Activated CD8-positive, alpha-beta T cell treated with anti-CD3 and anti-CD28 coated beads for 36 hours (primary cell): ENCODE measurements around the gene SH3BP4. TPM values are rescaled to one million over a fixed set of nuclear protein-coding genes. Genes with fewer than 3 reads are reported as not detected.

Experiments used
- ATAC-seq: fragments of 200-7000 bp; cut with Tn5 transposase; one replicate; pipeline ENCODE4 v1.10.0; 2021; ENCODE audit warnings: mild to moderate bottlenecking, moderate library complexity
- CTCF ChIA-PET: fragments of 350-600 bp; sonication (Branson Sonifier 250); formaldehyde crosslinking; loops from one replicate; lab custom pipeline; 2021; ENCODE audit warnings: antibody characterized with exemption; lab: Charles Lee
- POLR2A ChIA-PET: fragments of 350-600 bp; sonication (Branson Sonifier 250); formaldehyde crosslinking; loops from one replicate; lab custom pipeline; 2021; ENCODE audit warnings: antibody characterized with exemption; lab: Charles Lee
- DNase-seq: peaks from one replicate; pipeline ENCODE4 v3.0.0-alpha.2; 2020
- H3K27ac Mint-ChIP-seq: one replicate; pipeline ENCODE4 v1.8.0; 2021; ENCODE audit warnings: mild to moderate bottlenecking, mixed read lengths
- H3K27me3 Mint-ChIP-seq: one replicate; pipeline ENCODE4 v1.8.0; 2021; ENCODE audit warnings: mixed read lengths
- H3K36me3 Mint-ChIP-seq: one replicate; pipeline ENCODE4 v1.8.0; 2021; ENCODE audit warnings: low read depth, mixed read lengths
- H3K4me1 Mint-ChIP-seq: one replicate; pipeline ENCODE4 v1.8.0; 2021; ENCODE audit warnings: low read depth, mixed read lengths
- H3K4me3 Mint-ChIP-seq: one replicate; pipeline ENCODE4 v1.8.0; 2021; ENCODE audit warnings: mild to moderate bottlenecking, moderate library complexity, mixed read lengths
- H3K9me3 Mint-ChIP-seq: one replicate; pipeline ENCODE4 v1.8.0; 2021; ENCODE audit warnings: mixed read lengths
- intact Hi-C: fragments of 100-400 bp; cut with micrococcal nuclease; formaldehyde crosslinking; loops from one replicate; pipeline ENCODE4 v1.10.0; 2022
- total RNA-seq, 2 experiments: library from RNA; stranded (reverse); gene quantifications; one replicate each; pipeline ENCODE4 v1.2.3, GENCODE V29; 2021
- TF ChIP-seq, protein P1 (sequence below): fragments of 200-600 bp; IDR thresholded peaks from one replicate; pipeline ENCODE4 v1.8.0; 2022; ENCODE audit warnings: antibody characterized with exemption, mild to moderate bottlenecking

The SH3BP4 gene
- total RNA-seq, 2 experiments from 2014 or later = 0.14 to 0.54 TPM

- H3K27ac Mint-ChIP-seq = no peak overlapping the region
- H3K36me3 Mint-ChIP-seq = no peaks in the 10 kb centered on the region
- ChIA-PET CTCF (no interaction called here), POLR2A (no interaction called here)
- H3K9me3 Mint-ChIP-seq = no peaks in the 10 kb centered on the region
- H3K4me3 Mint-ChIP-seq = no peak overlapping the region
- DNase-seq (no peak), ATAC-seq (no peak)
- TF ChIP-seq, protein P1, sequence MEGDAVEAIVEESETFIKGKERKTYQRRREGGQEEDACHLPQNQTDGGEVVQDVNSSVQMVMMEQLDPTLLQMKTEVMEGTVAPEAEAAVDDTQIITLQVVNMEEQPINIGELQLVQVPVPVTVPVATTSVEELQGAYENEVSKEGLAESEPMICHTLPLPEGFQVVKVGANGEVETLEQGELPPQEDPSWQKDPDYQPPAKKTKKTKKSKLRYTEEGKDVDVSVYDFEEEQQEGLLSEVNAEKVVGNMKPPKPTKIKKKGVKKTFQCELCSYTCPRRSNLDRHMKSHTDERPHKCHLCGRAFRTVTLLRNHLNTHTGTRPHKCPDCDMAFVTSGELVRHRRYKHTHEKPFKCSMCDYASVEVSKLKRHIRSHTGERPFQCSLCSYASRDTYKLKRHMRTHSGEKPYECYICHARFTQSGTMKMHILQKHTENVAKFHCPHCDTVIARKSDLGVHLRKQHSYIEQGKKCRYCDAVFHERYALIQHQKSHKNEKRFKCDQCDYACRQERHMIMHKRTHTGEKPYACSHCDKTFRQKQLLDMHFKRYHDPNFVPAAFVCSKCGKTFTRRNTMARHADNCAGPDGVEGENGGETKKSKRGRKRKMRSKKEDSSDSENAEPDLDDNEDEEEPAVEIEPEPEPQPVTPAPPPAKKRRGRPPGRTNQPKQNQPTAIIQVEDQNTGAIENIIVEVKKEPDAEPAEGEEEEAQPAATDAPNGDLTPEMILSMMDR = no peak
- intact Hi-C loops = no loop called here
- H3K4me1 Mint-ChIP-seq = no peaks in the 10 kb centered on the region
- H3K27me3 Mint-ChIP-seq = peaks cover 12% of the 10 kb centered on the region
Measured at GRCh38 chr2:234970099-234970440, 18.3 kb downstream of the SH3BP4 start.

- H3K4me3 Mint-ChIP-seq = no peak overlapping the region
- TF ChIP-seq, protein P1 = no peak
- H3K27ac Mint-ChIP-seq = no peak overlapping the region
- DNase-seq (no peak), ATAC-seq (no peak)
- intact Hi-C loops = no loop called here
- H3K4me1 Mint-ChIP-seq = no peaks in the 10 kb centered on the region
- H3K27me3 Mint-ChIP-seq = peaks cover 12% of the 10 kb centered on the region
- POLR2A ChIA-PET = no interaction called here
- no peaks in the 10 kb centered on the region for H3K9me3 Mint-ChIP-seq
- H3K36me3 Mint-ChIP-seq = no peaks in the 10 kb centered on the region
- CTCF ChIA-PET = no interaction called here
Measured at GRCh38 chr2:234970477-234970882, 18.7 kb downstream of the SH3BP4 start.

DNA sequence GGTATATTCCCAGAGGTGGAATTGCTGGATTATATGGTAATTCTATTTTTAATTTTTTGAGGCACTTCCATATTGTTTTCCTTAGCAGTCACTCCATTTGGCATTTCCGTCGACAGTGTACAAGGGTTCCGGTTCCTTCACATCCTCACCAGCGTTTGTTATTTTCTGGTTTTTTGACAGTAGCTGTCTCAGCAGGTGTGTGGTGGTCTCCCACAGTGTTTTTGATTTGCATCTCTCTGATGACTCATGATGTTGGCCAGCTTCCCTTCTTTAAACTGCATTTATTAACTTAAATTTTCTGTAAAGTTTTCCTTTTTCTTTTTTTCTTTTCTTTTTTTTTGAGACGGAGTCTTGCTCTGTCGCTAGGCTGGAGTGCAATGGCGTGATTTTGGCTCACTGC lies 19.7 kb downstream of the SH3BP4 start:
- no peak overlapping the region for H3K27ac Mint-ChIP-seq
- intact Hi-C loops = no loop called here
- ChIA-PET CTCF (no interaction called here), POLR2A (no interaction called here)
- H3K36me3 Mint-ChIP-seq = no peaks in the 10 kb centered on the region
- no peaks in the 10 kb centered on the region for H3K9me3 Mint-ChIP-seq
- ATAC-seq = no peak
- peaks cover 12% of the 10 kb centered on the region for H3K27me3 Mint-ChIP-seq
- no peak overlapping the region for H3K4me3 Mint-ChIP-seq
- TF ChIP-seq, protein P1 = no peak
- DNase-seq = no peak
- no peaks in the 10 kb centered on the region for H3K4me1 Mint-ChIP-seq

- ChIA-PET POLR2A (no interaction called here), CTCF (no interaction called here)
- TF ChIP-seq, protein P1 = no peak
- intact Hi-C loops = no loop called here
- H3K9me3 Mint-ChIP-seq = no peaks in the 10 kb centered on the region
- H3K4me1 Mint-ChIP-seq = no peaks in the 10 kb centered on the region
- H3K4me3 Mint-ChIP-seq = no peak overlapping the region
- no peak overlapping the region for H3K27ac Mint-ChIP-seq
- no peaks in the 10 kb centered on the region for H3K36me3 Mint-ChIP-seq
- DNase-seq = no peak
- ATAC-seq = no peak
- H3K27me3 Mint-ChIP-seq = peaks cover 12% of the 10 kb centered on the region
Measured at GRCh38 chr2:234973008-234973407, 21.2 kb downstream of the SH3BP4 start.

DNA sequence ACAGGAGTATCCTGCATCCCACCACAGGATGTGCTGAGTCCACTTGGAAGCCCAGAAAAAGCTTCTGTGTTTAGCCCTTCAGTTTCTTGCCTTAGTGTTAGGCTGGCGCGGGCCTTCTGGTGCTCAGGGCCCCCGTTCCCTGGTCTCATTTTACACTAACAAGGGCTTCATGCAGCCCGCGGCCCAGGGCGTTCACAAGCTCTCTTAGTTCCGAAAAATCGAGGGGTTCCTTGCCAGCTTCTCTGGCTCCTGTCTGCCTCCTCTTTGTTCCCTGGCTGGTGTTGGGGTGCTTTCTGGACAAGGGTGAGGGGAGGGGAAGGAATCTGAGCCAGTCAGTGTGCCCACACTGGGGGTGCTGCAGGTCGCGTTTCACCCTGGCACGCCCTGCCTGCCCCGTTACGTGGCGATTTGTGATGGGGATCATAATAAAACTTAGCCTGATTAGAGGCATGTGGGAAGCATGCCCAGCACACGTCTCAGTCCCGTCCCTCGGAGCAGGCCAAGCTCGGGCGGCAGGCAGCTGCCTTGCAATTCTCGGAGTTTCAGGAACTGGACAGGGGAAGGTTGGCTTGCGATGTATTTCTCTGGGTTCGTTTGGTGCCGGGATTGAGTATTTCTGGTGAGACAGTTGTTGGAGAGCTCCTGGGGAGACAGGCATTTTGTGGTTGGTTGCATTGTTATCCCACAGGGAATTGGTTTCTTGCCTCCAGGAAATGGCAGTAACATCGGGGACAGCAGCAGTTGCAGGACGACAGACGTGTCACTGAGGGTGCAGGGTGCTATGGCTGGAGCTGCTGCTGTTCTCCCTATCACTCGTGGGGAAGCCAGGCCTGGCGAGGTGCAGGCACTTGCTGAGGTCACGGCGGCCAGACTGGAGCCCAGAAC lies 22.9 kb downstream of the SH3BP4 start:
- TF ChIP-seq, protein P1 = no peak
- DNase-seq = no peak
- H3K27me3 Mint-ChIP-seq = peaks cover 11% of the 10 kb centered on the region
- no peaks in the 10 kb centered on the region for H3K4me1 Mint-ChIP-seq
- peaks cover under 1% of the 10 kb centered on the region for H3K9me3 Mint-ChIP-seq
- H3K27ac Mint-ChIP-seq = no peak overlapping the region
- ChIA-PET CTCF (no interaction called here), POLR2A (no interaction called here)
- H3K4me3 Mint-ChIP-seq = no peak overlapping the region
- intact Hi-C loops = no loop called here
- no peaks in the 10 kb centered on the region for H3K36me3 Mint-ChIP-seq
- ATAC-seq = no peak
